ENCODE data around the gene RAD54L. TPM values are rescaled to one million over a fixed set of nuclear protein-coding genes. Genes with fewer than 3 reads are reported as not detected.

Gene RAD54L
- total RNA-seq, 2 donors from 2014 or later = 61.7 to 118 TPM

- DNase-seq (ENCODE audit: low spot score in 2 of 2) (no peak), ATAC-seq (no peak)
- H3K36me3 Mint-ChIP-seq = peaks cover 57 to 67% of the 10 kb centered on the region in 2 donors
- H3K9me3 Mint-ChIP-seq = no peaks in the 10 kb centered on the region
- no peak overlapping the region for H3K27ac Mint-ChIP-seq
Measured at GRCh38 chr1:46268578-46268977, 21.0 kb downstream of the RAD54L start.

- peak overlapping the region; percentile 4 to 35 for H3K27ac Mint-ChIP-seq
- DNase-seq (ENCODE audit: low spot score in 2 of 2) (no peak), ATAC-seq (no peak)
- H3K9me3 Mint-ChIP-seq = no peaks in the 10 kb centered on the region
- H3K36me3 Mint-ChIP-seq = peaks cover 44 to 47% of the 10 kb centered on the region in 2 donors
Measured at GRCh38 chr1:46274225-46275029, 26.9 kb downstream of the RAD54L start.

- peak overlapping the region; percentile 4 to 35 for H3K27ac Mint-ChIP-seq
Measured at GRCh38 chr1:46275030-46275337, 27.4 kb downstream of the RAD54L start.

DNA sequence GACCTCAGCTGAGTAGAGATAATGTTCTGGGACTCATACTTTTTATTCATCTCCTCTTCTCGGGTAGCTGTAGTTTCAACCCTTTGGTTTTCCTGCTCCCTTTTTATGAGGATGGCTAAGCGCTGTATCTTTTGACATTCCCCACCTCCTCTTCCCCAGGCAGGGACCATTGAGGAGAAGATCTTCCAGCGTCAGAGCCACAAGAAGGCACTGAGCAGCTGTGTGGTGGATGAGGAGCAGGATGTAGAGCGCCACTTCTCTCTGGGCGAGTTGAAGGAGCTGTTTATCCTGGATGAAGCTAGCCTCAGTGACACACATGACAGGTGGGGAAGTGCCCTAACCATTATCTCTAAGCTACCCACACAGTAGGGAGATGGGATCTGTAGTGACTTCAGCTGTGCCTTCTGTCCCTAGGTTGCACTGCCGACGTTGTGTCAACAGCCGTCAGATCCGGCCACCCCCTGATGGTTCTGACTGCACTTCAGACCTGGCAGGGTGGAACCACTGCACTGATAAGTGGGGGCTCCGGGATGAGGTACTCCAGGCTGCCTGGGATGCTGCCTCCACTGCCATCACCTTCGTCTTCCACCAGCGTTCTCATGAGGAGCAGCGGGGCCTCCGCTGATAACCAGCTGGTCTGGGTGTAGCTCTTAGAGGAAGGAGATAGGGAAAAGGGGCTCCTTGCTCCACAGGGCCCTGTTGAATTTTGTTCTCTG lies 30.3 kb downstream of the RAD54L start:
- ATAC-seq = no peak
- Mint-ChIP-seq H3K9me3 (no peaks in the 10 kb centered on the region), H3K36me3 (peaks cover 35 to 36% of the 10 kb centered on the region in 2 donors), H3K27ac (no peak overlapping the region)
- DNase-seq (ENCODE audit: low spot score in 2 of 2) = no peak

More at GRCh38 chr1:46275030-46275337, 27.4 kb downstream of the RAD54L start:
- Mint-ChIP-seq H3K9me3 (no peaks in the 10 kb centered on the region), H3K36me3 (peaks cover 43 to 44% of the 10 kb centered on the region in 2 donors)
- ATAC-seq = no peak
- DNase-seq (ENCODE audit: low spot score in 2 of 2) = no peak

DNA sequence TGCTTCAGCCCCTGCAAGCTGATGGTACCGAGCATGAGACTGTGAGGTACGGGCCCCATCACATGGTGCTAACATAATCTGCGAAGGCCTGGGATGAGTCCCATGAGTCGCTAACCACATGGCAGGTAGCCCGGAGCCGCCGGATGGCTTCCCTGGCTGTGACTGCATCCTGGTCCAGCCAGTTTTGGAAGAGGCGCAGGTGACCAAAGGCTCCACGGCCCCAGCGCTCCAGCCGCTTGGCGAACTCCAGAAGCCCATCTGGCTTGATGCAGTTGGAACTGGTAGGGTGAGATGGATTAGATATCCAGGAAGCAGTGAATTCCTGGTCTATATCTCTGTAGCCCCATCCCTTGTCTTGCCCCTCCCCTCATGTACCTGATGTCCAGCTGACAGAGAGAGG lies 31.2 kb downstream of the RAD54L start:
- Mint-ChIP-seq H3K27ac (no peak overlapping the region), H3K36me3 (peaks cover 33 to 39% of the 10 kb centered on the region in 2 donors), H3K9me3 (no peaks in the 10 kb centered on the region)
- DNase-seq (ENCODE audit: low spot score in 2 of 2) (no peak), ATAC-seq (no peak)

DNA sequence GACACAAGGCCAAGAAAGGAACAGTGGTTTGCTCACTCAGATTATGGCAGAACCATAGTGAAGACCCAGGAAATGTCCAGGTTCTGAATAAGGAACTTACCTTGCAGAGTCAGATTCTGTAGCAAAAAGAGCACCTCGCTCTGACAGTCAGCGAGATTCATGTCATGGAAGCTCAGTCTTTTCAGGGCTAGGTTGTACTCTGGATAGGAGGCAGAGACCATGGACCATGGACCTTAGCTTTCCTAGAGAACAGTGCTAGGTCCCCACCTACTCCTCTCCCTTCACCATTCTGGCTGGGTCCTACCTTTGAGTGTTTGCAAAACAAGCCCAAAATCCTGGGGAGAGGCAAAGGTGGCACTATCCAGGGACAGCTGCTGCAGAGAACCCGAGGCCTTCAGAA lies 32.5 kb downstream of the RAD54L start:
- H3K27ac Mint-ChIP-seq = no peak overlapping the region

GRCh38 chr1:46281021-46281420 lies 33.5 kb downstream of the RAD54L start:
- DNase-seq (ENCODE audit: low spot score in 2 of 2) = no peak
- H3K27ac Mint-ChIP-seq = no peak overlapping the region
- no peaks in the 10 kb centered on the region for H3K9me3 Mint-ChIP-seq
- no peak for ATAC-seq
- H3K36me3 Mint-ChIP-seq = peaks cover 20 to 29% of the 10 kb centered on the region in 2 donors

More for the DNA sequence above, 32.5 kb downstream of the RAD54L start:
- ATAC-seq = no peak
- DNase-seq (ENCODE audit: low spot score in 2 of 2) = no peak
- Mint-ChIP-seq H3K36me3 (peaks cover 29 to 37% of the 10 kb centered on the region in 2 donors), H3K9me3 (no peaks in the 10 kb centered on the region)

DNA sequence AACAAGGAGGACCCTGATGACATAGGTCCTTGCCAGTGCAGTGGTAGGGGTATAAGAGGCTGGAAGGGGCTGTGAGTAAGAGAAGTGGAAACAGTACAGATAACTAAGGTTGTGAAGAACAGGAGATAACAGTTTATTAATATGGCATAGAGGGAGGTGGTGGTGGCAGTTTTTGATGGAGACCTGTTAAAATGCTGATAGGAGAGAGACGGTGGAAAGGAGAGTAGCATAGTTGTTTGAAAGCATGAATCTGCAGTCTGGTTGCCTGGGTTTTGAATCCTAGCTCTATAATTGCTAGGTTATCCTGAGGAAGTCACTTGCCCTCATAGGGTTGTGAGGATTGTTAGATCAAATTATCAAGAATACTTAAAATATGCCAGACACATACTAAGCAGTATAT lies 36.5 kb downstream of the RAD54L start:
- H3K27ac Mint-ChIP-seq = peak overlapping the region; percentile 25 to 63
- peaks cover 14 to 23% of the 10 kb centered on the region in 2 donors for H3K36me3 Mint-ChIP-seq
- H3K9me3 Mint-ChIP-seq = no peaks in the 10 kb centered on the region
- ATAC-seq (no peak), DNase-seq (ENCODE audit: low spot score in 2 of 2) (no peak)

DNA sequence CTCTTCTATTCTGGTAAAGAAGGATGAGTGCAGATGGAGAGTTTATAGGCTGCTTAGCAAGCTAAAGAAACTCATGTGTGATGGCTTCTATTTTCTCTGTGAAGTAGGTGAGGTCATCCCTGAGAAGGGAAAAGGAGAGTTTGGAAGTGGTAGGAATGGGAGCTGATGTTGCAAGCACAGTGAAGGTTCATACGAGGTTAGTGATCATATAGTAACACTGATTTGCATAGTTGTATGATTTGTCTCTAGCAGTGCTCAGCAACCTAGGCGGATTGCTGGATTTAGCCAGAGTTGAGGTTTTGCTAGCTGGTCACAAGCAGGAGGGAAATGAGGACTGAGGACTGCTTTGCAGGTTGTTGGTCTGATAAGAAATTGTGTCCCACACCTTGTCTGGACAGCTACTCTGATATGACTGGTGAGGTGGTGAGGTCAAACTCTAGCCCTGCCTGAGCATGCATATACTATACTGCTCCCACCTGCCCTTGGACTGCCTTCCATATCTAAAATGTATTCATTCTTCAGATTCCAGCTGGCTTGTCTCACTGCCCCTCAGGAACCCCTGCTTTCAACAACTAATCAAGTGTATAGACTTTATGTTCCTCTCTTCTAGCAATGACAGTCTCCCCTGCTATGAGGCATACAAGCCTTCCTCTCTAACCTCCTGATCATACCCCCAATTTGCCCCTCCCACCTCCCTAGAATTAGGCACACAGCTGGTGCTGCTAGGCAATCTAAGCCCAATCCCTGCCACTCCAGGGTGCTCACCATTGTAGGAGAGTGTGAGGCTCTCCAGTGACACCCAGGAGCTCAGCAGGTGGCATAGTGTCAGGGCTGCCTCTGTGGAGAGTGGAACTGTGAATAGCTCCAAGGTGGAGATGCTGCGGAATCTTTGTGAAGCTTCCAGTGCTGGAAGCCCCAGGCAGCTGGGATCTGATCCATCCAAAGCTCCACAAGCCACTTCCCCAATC lies 37.3 kb downstream of the RAD54L start:
- ATAC-seq (no peak), DNase-seq (ENCODE audit: low spot score in 2 of 2) (no peak)
- H3K9me3 Mint-ChIP-seq = no peaks in the 10 kb centered on the region
- H3K27ac Mint-ChIP-seq = peak overlapping the region; percentile 82 to 84
- H3K36me3 Mint-ChIP-seq = peaks cover 14 to 23% of the 10 kb centered on the region in 2 donors

DNA sequence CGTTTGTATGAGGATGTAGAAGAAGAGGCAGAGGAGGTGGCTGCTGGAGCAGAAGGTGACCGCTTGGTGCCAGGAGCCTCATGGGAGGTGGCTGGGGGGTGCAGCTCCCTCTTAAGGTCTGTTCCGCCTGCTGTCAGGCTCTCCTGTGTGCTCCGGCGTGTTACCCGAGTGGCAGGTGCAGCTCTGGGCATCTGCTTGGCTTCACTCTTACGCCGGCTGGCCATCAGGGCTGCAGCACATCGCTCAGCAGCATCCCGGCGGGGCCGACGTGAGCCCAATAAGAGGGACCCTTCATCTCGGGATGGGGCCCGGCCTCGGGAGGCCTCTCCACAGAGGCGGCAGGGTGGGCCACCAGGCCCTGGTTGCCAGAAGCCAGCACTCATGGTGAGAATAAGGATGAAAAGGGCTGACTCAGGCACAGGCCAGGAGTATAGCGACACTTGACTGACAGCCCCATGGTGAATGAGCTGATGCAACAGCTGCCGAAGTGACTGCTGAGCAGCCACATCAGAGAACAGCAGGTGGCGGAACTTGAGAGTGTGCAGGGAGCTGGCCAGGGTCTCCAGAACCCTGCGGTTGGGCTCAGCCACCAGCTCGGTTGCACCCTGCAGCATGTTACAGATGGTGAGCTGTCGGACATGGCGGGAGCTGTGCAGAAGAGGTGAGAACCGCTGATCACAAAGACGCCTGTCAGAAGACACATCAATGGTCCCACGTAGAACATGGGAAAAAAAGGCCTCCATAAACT lies 38.3 kb downstream of the RAD54L start:
- Mint-ChIP-seq H3K36me3 (peaks cover 13 to 22% of the 10 kb centered on the region in 2 donors), H3K9me3 (no peaks in the 10 kb centered on the region), H3K27ac (peak overlapping the region; percentile 82 to 84)
- DNase-seq (ENCODE audit: low spot score in 2 of 2) (peak; percentile 24 to 64), ATAC-seq (peak; percentile 80 to 91)

DNA sequence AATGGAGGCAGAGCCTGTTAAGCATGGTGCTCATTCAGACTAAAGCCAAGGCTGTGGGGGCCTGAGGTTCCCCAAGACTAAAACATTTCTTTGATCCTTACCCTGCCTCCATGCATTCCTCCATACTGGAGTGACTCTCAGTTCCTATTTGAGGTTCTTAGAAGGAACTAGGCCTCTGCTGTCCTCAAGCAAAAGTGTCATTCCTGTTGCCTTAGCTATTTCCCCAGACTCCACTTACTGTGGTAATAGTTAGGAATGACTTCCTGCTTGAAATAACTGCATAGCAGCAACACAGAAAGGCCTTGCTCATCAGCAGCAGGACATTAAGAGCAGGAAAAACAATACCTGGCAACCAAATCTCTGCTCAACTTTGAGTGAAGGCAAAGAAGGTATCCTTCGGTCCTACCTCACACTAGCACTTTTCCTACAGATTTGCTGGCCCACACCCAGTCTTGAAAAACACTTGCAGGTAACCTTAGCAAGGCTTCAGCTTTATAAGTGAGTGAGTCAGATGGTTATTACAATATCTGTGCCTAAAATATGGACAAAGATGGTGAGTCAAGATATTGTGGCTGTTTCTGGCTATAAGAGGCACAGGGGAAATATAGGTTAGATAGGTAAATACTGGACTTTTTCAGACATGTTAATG lies 41.0 kb downstream of the RAD54L start:
- ATAC-seq = no peak
- Mint-ChIP-seq H3K9me3 (no peaks in the 10 kb centered on the region), H3K36me3 (peaks cover 6 to 14% of the 10 kb centered on the region in 2 donors), H3K27ac (no peak overlapping the region)
- DNase-seq (ENCODE audit: low spot score in 2 of 2) = no peak

- peaks cover 6 to 9% of the 10 kb centered on the region in 2 donors for H3K36me3 Mint-ChIP-seq
- no peak overlapping the region for H3K27ac Mint-ChIP-seq
- peak in 1 of 2 donors; percentile 20 for ATAC-seq
- DNase-seq (ENCODE audit: low spot score in 2 of 2) = no peak
- H3K9me3 Mint-ChIP-seq = no peaks in the 10 kb centered on the region
Measured at GRCh38 chr1:46289134-46289494, 41.6 kb downstream of the RAD54L start.

- H3K36me3 Mint-ChIP-seq = peaks cover 4 to 6% of the 10 kb centered on the region in 2 donors
- DNase-seq (ENCODE audit: low spot score in 2 of 2) (no peak), ATAC-seq (no peak)
- H3K27ac Mint-ChIP-seq = no peak overlapping the region
- H3K9me3 Mint-ChIP-seq = no peaks in the 10 kb centered on the region
Measured at GRCh38 chr1:46289976-46290375, 42.4 kb downstream of the RAD54L start.

- peaks cover 10 to 16% of the 10 kb centered on the region in 2 donors for H3K36me3 Mint-ChIP-seq
- ATAC-seq = no peak
Measured at GRCh38 chr1:46295306-46295705, 47.7 kb downstream of the RAD54L start.

GRCh38 chr1:46298387-46298786 lies 50.8 kb downstream of the RAD54L start:
- DNase-seq (ENCODE audit: low spot score in 2 of 2) (no peak), ATAC-seq (no peak)
- Mint-ChIP-seq H3K36me3 (peaks cover 21 to 36% of the 10 kb centered on the region in 2 donors), H3K27ac (no peak overlapping the region), H3K9me3 (no peaks in the 10 kb centered on the region)

More at GRCh38 chr1:46295306-46295705, 47.7 kb downstream of the RAD54L start:
- Mint-ChIP-seq H3K9me3 (no peaks in the 10 kb centered on the region), H3K27ac (peak overlapping the region in 1 of 2 donors; percentile 50)
- DNase-seq (ENCODE audit: low spot score in 2 of 2) = no peak

Data from activated naive CD4-positive, alpha-beta T cell treated with anti-CD3 and anti-CD28 coated beads, Interleukin-2, amount 50 U/mL, for 72 hours (primary cell).